Measurements from ENCODE around the gene GORASP2.

DNA sequence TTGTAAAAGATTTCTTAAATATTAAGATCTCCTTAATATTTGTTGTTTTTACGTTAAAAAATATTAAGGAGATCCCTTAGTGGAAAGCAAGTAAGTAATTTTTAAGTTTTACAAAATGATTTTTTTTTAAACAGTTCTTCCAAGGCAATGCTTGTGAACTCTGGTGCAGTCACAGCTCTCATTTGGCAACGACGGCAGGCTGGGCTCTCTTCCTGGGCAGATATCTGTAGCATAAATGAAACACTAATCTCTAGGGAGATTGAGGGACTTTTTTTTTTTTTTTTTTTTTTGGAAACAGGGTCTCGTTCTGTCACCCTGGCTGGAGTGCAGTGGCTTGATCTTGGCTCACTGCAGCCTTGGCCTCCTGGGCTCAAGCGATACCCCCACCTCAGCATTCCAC is 38.5 kb downstream of the GORASP2 start:
- no peak for TF ChIP-seq POLR2A (IDR thresholded peaks at IDR 0.05; ENCODE audit: control extremely low read depth in 1 of 2, low read depth in 2 of 2, low read length in 2 of 2)
- TF ChIP-seq, protein P1, sequence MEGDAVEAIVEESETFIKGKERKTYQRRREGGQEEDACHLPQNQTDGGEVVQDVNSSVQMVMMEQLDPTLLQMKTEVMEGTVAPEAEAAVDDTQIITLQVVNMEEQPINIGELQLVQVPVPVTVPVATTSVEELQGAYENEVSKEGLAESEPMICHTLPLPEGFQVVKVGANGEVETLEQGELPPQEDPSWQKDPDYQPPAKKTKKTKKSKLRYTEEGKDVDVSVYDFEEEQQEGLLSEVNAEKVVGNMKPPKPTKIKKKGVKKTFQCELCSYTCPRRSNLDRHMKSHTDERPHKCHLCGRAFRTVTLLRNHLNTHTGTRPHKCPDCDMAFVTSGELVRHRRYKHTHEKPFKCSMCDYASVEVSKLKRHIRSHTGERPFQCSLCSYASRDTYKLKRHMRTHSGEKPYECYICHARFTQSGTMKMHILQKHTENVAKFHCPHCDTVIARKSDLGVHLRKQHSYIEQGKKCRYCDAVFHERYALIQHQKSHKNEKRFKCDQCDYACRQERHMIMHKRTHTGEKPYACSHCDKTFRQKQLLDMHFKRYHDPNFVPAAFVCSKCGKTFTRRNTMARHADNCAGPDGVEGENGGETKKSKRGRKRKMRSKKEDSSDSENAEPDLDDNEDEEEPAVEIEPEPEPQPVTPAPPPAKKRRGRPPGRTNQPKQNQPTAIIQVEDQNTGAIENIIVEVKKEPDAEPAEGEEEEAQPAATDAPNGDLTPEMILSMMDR (IDR thresholded peaks at IDR 0.05; ENCODE audit: control extremely low read depth in 1 of 3, insufficient read depth in 1 of 3, low read depth in 1 of 3, low read length in 3 of 3), result no peak
- no peak for TF ChIP-seq EZH2 (IDR thresholded peaks at IDR 0.05; ENCODE audit: low read depth, low read length, severe bottlenecking)
- TF ChIP-seq GTF2F1 (IDR thresholded peaks at IDR 0.05; ENCODE audit: borderline replicate concordance, low read depth, low read length), result no peak
- no peak for TF ChIP-seq TAF1 (IDR thresholded peaks at IDR 0.05; ENCODE audit: low read depth, low read length)

Data from H1 (cell line).